GM19035 (cell line): Measurements from ENCODE around the gene MPHOSPH6.
"Not testable (repeated sequence)": the region's sequence is repeated elsewhere in the genome, so short reads cannot be mapped to it uniquely, and the experiment has no call there.

ENCODE experiments used
- ATAC-seq: cut with Tn5 transposase; IDR thresholded peaks from one replicate; pipeline ENCODE4 v1.9.1; 2021; ENCODE audit not compliant: unreplicated experiment

Gene MPHOSPH6

GRCh38 chr16:82176204-82176603 lies 6.2 kb upstream of the MPHOSPH6 start:
- ATAC-seq = no peak

GRCh38 chr16:82175627-82176026 lies 5.6 kb upstream of the MPHOSPH6 start:
- no peak for ATAC-seq

GRCh38 chr16:82167670-82168069 lies 2.4 kb downstream of the MPHOSPH6 start:
- ATAC-seq = no peak

GRCh38 chr16:82160226-82160625 lies 9.8 kb downstream of the MPHOSPH6 start:
- ATAC-seq = no peak

GRCh38 chr16:82157836-82158235 lies 12.2 kb downstream of the MPHOSPH6 start:
- no peak for ATAC-seq

- no peak for ATAC-seq
Measured at GRCh38 chr16:82157534-82157812, 12.6 kb downstream of the MPHOSPH6 start.

- no peak for ATAC-seq
Measured at GRCh38 chr16:82156761-82157533, 13.1 kb downstream of the MPHOSPH6 start.

GRCh38 chr16:82152641-82153112 lies 17.3 kb downstream of the MPHOSPH6 start:
- ATAC-seq = no peak

- ATAC-seq = no peak
Measured at GRCh38 chr16:82152196-82152595, 17.8 kb downstream of the MPHOSPH6 start.

GRCh38 chr16:82150549-82150948 lies 19.5 kb downstream of the MPHOSPH6 start:
- no peak for ATAC-seq

GRCh38 chr16:82149536-82149935 lies 20.5 kb downstream of the MPHOSPH6 start:
- ATAC-seq = no peak

GRCh38 chr16:82147546-82147945 lies 22.5 kb downstream of the MPHOSPH6 start:
- ATAC-seq = no peak

GRCh38 chr16:82146957-82147356 lies 23.1 kb downstream of the MPHOSPH6 start:
- no peak for ATAC-seq

- no peak for ATAC-seq
Measured at GRCh38 chr16:82146556-82146955, 23.5 kb downstream of the MPHOSPH6 start.

- ATAC-seq = not testable (repeated sequence)
Measured at GRCh38 chr16:82139286-82139571, 30.8 kb downstream of the MPHOSPH6 start.

GRCh38 chr16:82138478-82139285 lies 31.3 kb downstream of the MPHOSPH6 start:
- no peak for ATAC-seq

- no peak for ATAC-seq
Measured at GRCh38 chr16:82137822-82138167, 32.2 kb downstream of the MPHOSPH6 start.

- no peak for ATAC-seq
Measured at GRCh38 chr16:82136956-82137821, 32.8 kb downstream of the MPHOSPH6 start.

GRCh38 chr16:82135844-82136243 lies 34.2 kb downstream of the MPHOSPH6 start:
- ATAC-seq = no peak

GRCh38 chr16:82134846-82135245 lies 35.2 kb downstream of the MPHOSPH6 start:
- no peak for ATAC-seq

- ATAC-seq = no peak
Measured at GRCh38 chr16:82133798-82134197, 36.2 kb downstream of the MPHOSPH6 start.

- ATAC-seq = no peak
Measured at GRCh38 chr16:82129881-82130280, 40.1 kb downstream of the MPHOSPH6 start.
